Ishikawa (cell line): ENCODE results near the gene APBA1.

Experiments used
- CEBPB ChIP-seq: IDR thresholded peaks from 2 replicates; pipeline ENCODE4 v1.6.1; 2012
- CREB1 ChIP-seq: IDR thresholded peaks from 2 replicates; pipeline ENCODE4 v1.6.1; 2012; ENCODE audit warnings: low read depth
- EGR1 ChIP-seq: IDR thresholded peaks from 2 replicates; pipeline ENCODE4 v1.6.1; 2012
- EP300 ChIP-seq: IDR thresholded peaks from 2 replicates; pipeline ENCODE4 v1.6.1; 2012; ENCODE audit warnings: borderline replicate concordance
- FOXM1 ChIP-seq: IDR thresholded peaks from 2 replicates; pipeline ENCODE4 v1.6.1; 2012; ENCODE audit warnings: low read depth, borderline replicate concordance
- MAX ChIP-seq: IDR thresholded peaks from 2 replicates; pipeline ENCODE4 v1.6.1; 2012
- NFIC ChIP-seq: IDR thresholded peaks from 2 replicates; pipeline ENCODE4 v1.6.1; 2012
- RAD21 ChIP-seq: IDR thresholded peaks from 2 replicates; pipeline ENCODE4 v1.6.1; 2012; ENCODE audit warnings: low read depth
- REST ChIP-seq: IDR thresholded peaks from 2 replicates; pipeline ENCODE4 v1.6.1; 2012; ENCODE audit warnings: low read depth, mild to moderate bottlenecking
- TAF1 ChIP-seq: IDR thresholded peaks from 2 replicates; pipeline ENCODE4 v1.6.1; 2012; ENCODE audit warnings: low read depth, mild to moderate bottlenecking
- TCF12 ChIP-seq: IDR thresholded peaks from 2 replicates; pipeline ENCODE4 v1.6.1; 2012; ENCODE audit warnings: low read depth
- TEAD4 ChIP-seq: IDR thresholded peaks from 2 replicates; pipeline ENCODE4 v1.6.1; 2012
- USF1 ChIP-seq: IDR thresholded peaks from 2 replicates; pipeline ENCODE4 v1.6.1; 2012
- YY1 ChIP-seq: IDR thresholded peaks from 2 replicates; pipeline ENCODE4 v1.6.1; 2012; ENCODE audit warnings: low read depth
- ZBTB7A ChIP-seq: IDR thresholded peaks from 2 replicates; pipeline ENCODE4 v1.6.1; 2012; ENCODE audit warnings: low read depth

Gene APBA1

GRCh38 chr9:69542058-69542457, 130.1 kb downstream of the APBA1 start:
- TF ChIP-seq EP300 = no peak
- no peak for TF ChIP-seq MAX
- no peak for TF ChIP-seq TCF12
- no peak for TF ChIP-seq EGR1
- no peak for TF ChIP-seq TAF1
- no peak for TF ChIP-seq TEAD4
- TF ChIP-seq CEBPB = no peak
- TF ChIP-seq CREB1 = no peak
- no peak for TF ChIP-seq FOXM1
- TF ChIP-seq USF1 = no peak
- no peak for TF ChIP-seq REST
- no peak for TF ChIP-seq YY1
- no peak for TF ChIP-seq ZBTB7A
- no peak for TF ChIP-seq NFIC
- TF ChIP-seq RAD21 = no peak

GRCh38 chr9:69535911-69536310, 136.3 kb downstream of the APBA1 start:
- TF ChIP-seq TAF1 (no peak), CEBPB (no peak), FOXM1 (no peak), CREB1 (no peak), YY1 (no peak), RAD21 (no peak), EP300 (no peak), REST (no peak), MAX (no peak), ZBTB7A (no peak)

GRCh38 chr9:69535286-69535832, 136.8 kb downstream of the APBA1 start:
- TF ChIP-seq RAD21 (no peak), CREB1 (no peak), TCF12 (no peak), TAF1 (no peak), YY1 (no peak), EGR1 (no peak), FOXM1 (no peak), TEAD4 (no peak), REST (no peak), USF1 (no peak), ZBTB7A (no peak), EP300 (no peak), CEBPB (no peak), NFIC (no peak), MAX (no peak)

- TF ChIP-seq EP300 = no peak
- TF ChIP-seq FOXM1 = no peak
- no peak for TF ChIP-seq MAX
Measured at GRCh38 chr9:69532396-69532795, 139.8 kb downstream of the APBA1 start.
